RWPE2 (cell line): ENCODE results near the gene KCNK13.
A peak's percentile ranks its signal among the peaks of the same experiment; 100 is the strongest.
"Not testable (repeated sequence)": the region's sequence is repeated elsewhere in the genome, so short reads cannot be mapped to it uniquely, and the experiment has no call there.

Experiments
- ATAC-seq: fragments of 200-7000 bp; cut with Tn5 transposase; 3 replicates; pipeline ENCODE4 v1.9.1; 2021; ENCODE audit warnings: low read depth
- DNase-seq: peaks from one replicate; pipeline ENCODE4 v3.0.0-alpha.2; 2020; ENCODE audit warnings: low spot score
- H3K27ac ChIP-seq: fragments of 450-650 bp; 2 replicates; pipeline ENCODE4 v1.5.1; 2017; ENCODE audit warnings: mild to moderate bottlenecking; ENCODE audit not compliant: poor library complexity, severe bottlenecking
- H3K27me3 ChIP-seq: fragments of 250-450 bp; sonication (Bioruptor Pico); 2 replicates; pipeline ENCODE4 v1.5.1; 2021; ENCODE audit warnings: mild to moderate bottlenecking, moderate library complexity; ENCODE audit not compliant: insufficient read depth, poor library complexity, severe bottlenecking
- H3K36me3 ChIP-seq: fragments of 250-450 bp; sonication (Bioruptor Pico); 2 replicates; pipeline ENCODE4 v1.5.1; 2020; ENCODE audit warnings: low read depth, mild to moderate bottlenecking, moderate library complexity
- H3K4me1 ChIP-seq: fragments of 250-450 bp; sonication (Bioruptor Pico); 2 replicates; pipeline ENCODE4 v1.5.1; 2021; ENCODE audit warnings: mild to moderate bottlenecking, moderate library complexity; ENCODE audit not compliant: insufficient read depth, poor library complexity, severe bottlenecking
- H3K4me3 ChIP-seq: fragments of 250-450 bp; sonication (Bioruptor Pico); 2 replicates; pipeline ENCODE4 v1.5.1; 2021; ENCODE audit warnings: mild to moderate bottlenecking, moderate library complexity; ENCODE audit not compliant: severe bottlenecking
- H3K9me3 ChIP-seq: fragments of 250-450 bp; sonication (Bioruptor Pico); 2 replicates; pipeline ENCODE4 v1.5.1; 2021; ENCODE audit warnings: mild to moderate bottlenecking, moderate library complexity; ENCODE audit not compliant: severe bottlenecking
- CTCF ChIP-seq: fragments of 450-650 bp; IDR thresholded peaks from one replicate; pipeline ENCODE4 v1.5.1; 2017; ENCODE audit warnings: mild to moderate bottlenecking, moderate library complexity; ENCODE audit not compliant: poor library complexity, severe bottlenecking

Gene KCNK13

GRCh38 chr14:90193925-90194324 lies 132.1 kb downstream of the KCNK13 start:
- DNase-seq: no peak
- H3K27me3 ChIP-seq: peaks cover 6% of the 10 kb centered on the region
- ATAC-seq: no peak

GRCh38 chr14:90194706-90195105 lies 132.9 kb downstream of the KCNK13 start:
- no peak overlapping the region for H3K27ac ChIP-seq
- no peaks in the 10 kb centered on the region for H3K36me3 ChIP-seq
- H3K9me3 ChIP-seq: no peaks in the 10 kb centered on the region
- DNase-seq: no peak
- no peak overlapping the region for H3K4me3 ChIP-seq
- H3K4me1 ChIP-seq: no peaks in the 10 kb centered on the region
- peak; percentile 64; the same call in 2 of the 3 replicates for ATAC-seq
- no peak for TF ChIP-seq CTCF
- peaks cover 6% of the 10 kb centered on the region for H3K27me3 ChIP-seq

More at GRCh38 chr14:90193925-90194324, 132.1 kb downstream of the KCNK13 start:
- Histone ChIP-seq H3K4me3 (no peak overlapping the region), H3K4me1 (no peaks in the 10 kb centered on the region), H3K36me3 (no peaks in the 10 kb centered on the region), H3K9me3 (no peaks in the 10 kb centered on the region), H3K27ac (no peak overlapping the region)
- peak; percentile 30 for TF ChIP-seq CTCF

GRCh38 chr14:90198541-90199060 lies 136.8 kb downstream of the KCNK13 start:
- no peak overlapping the region for H3K4me3 ChIP-seq
- no peaks in the 10 kb centered on the region for H3K36me3 ChIP-seq
- H3K9me3 ChIP-seq: peaks cover under 1% of the 10 kb centered on the region
- DNase-seq: no peak
- no peak for ATAC-seq
- no peak overlapping the region for H3K27ac ChIP-seq
- no peak for TF ChIP-seq CTCF
- H3K27me3 ChIP-seq: peaks cover 10% of the 10 kb centered on the region
- H3K4me1 ChIP-seq: no peaks in the 10 kb centered on the region

- not testable (repeated sequence) for H3K4me3 ChIP-seq, H3K36me3 ChIP-seq, ATAC-seq, H3K27ac ChIP-seq, H3K27me3 ChIP-seq, H3K9me3 ChIP-seq, DNase-seq, H3K4me1 ChIP-seq
Observed at GRCh38 chr14:90200546-90200945, 138.8 kb downstream of the KCNK13 start.

- Histone ChIP-seq H3K4me1 (no peaks in the 10 kb centered on the region), H3K27ac (no peak overlapping the region), H3K27me3 (peaks cover 10% of the 10 kb centered on the region), H3K9me3 (peaks cover 2% of the 10 kb centered on the region), H3K4me3 (no peak overlapping the region), H3K36me3 (no peaks in the 10 kb centered on the region)
- TF ChIP-seq CTCF: no peak
- DNase-seq (no peak), ATAC-seq (no peak)
Observed at GRCh38 chr14:90201344-90201743, 139.6 kb downstream of the KCNK13 start.
